Measurements from ENCODE around the gene OSBPL9.
"Not testable (repeated sequence)": the region's sequence is repeated elsewhere in the genome, so short reads cannot be mapped to it uniquely, and the experiment has no call there.

The OSBPL9 gene

GRCh38 chr1:51638350-51638749 lies 21.5 kb downstream of the OSBPL9 start:
- FAIRE-seq, result no peak

GRCh38 chr1:51639694-51640093 lies 22.8 kb downstream of the OSBPL9 start:
- no peak for FAIRE-seq

- no peak for FAIRE-seq
Observed at GRCh38 chr1:51641096-51641495, 24.2 kb downstream of the OSBPL9 start.

GRCh38 chr1:51642739-51643142 lies 25.8 kb downstream of the OSBPL9 start:
- FAIRE-seq, result no peak

- FAIRE-seq, result no peak
Observed at GRCh38 chr1:51643362-51643761, 26.5 kb downstream of the OSBPL9 start.

GRCh38 chr1:51644020-51644419 lies 27.1 kb downstream of the OSBPL9 start:
- no peak for FAIRE-seq

- no peak for FAIRE-seq
Observed at GRCh38 chr1:51644533-51645197, 27.8 kb downstream of the OSBPL9 start.

- not testable (repeated sequence) for FAIRE-seq
Observed at GRCh38 chr1:51646592-51646991, 29.7 kb downstream of the OSBPL9 start.

GRCh38 chr1:51648180-51649109 lies 31.6 kb downstream of the OSBPL9 start:
- no peak for FAIRE-seq

GRCh38 chr1:51649593-51650091 lies 32.8 kb downstream of the OSBPL9 start:
- no peak for FAIRE-seq

GRCh38 chr1:51650198-51650597 lies 33.3 kb downstream of the OSBPL9 start:
- no peak for FAIRE-seq

- no peak for FAIRE-seq
Observed at GRCh38 chr1:51651552-51651942, 34.7 kb downstream of the OSBPL9 start.

GRCh38 chr1:51652599-51652998 lies 35.7 kb downstream of the OSBPL9 start:
- no peak for FAIRE-seq

- no peak for FAIRE-seq
Observed at GRCh38 chr1:51653127-51653526, 36.2 kb downstream of the OSBPL9 start.

GRCh38 chr1:51654000-51654399 lies 37.1 kb downstream of the OSBPL9 start:
- no peak for FAIRE-seq

- FAIRE-seq, result no peak
Observed at GRCh38 chr1:51656374-51656773, 39.5 kb downstream of the OSBPL9 start.

GRCh38 chr1:51660580-51660979 lies 43.7 kb downstream of the OSBPL9 start:
- no peak for FAIRE-seq

GRCh38 chr1:51661081-51661518 lies 44.2 kb downstream of the OSBPL9 start:
- FAIRE-seq, result no peak

- no peak for FAIRE-seq
Observed at GRCh38 chr1:51663105-51663504, 46.2 kb downstream of the OSBPL9 start.

- FAIRE-seq, result no peak
Observed at GRCh38 chr1:51663721-51664120, 46.8 kb downstream of the OSBPL9 start.

- no peak for FAIRE-seq
Observed at GRCh38 chr1:51664421-51665240, 47.7 kb downstream of the OSBPL9 start.

- FAIRE-seq, result no peak
Observed at GRCh38 chr1:51666478-51666877, 49.6 kb downstream of the OSBPL9 start.

- FAIRE-seq, result no peak
Observed at GRCh38 chr1:51667561-51667960, 50.7 kb downstream of the OSBPL9 start.

Measured in TTC549 (cell line).